Mucosa of gallbladder (tissue), 1 donor: ENCODE results near the gene PHC3. TPM values are rescaled to one million over a fixed set of nuclear protein-coding genes. Genes with fewer than 3 reads are reported as not detected.
"Not testable (repeated sequence)": the region's sequence is repeated elsewhere in the genome, so short reads cannot be mapped to it uniquely, and the experiment has no call there.

Experiments used
- DNase-seq: peaks from one replicate; pipeline ENCODE4 v3.0.0-alpha.2; 2020; ENCODE audit warnings: low spot score
- total RNA-seq: library from RNA; stranded (reverse); gene quantifications from one replicate; pipeline ENCODE4 v1.2.1, GENCODE V29; 2021
- donor health status: DM: no; HTN: no; CAD: no.

PHC3 gene, protein sequence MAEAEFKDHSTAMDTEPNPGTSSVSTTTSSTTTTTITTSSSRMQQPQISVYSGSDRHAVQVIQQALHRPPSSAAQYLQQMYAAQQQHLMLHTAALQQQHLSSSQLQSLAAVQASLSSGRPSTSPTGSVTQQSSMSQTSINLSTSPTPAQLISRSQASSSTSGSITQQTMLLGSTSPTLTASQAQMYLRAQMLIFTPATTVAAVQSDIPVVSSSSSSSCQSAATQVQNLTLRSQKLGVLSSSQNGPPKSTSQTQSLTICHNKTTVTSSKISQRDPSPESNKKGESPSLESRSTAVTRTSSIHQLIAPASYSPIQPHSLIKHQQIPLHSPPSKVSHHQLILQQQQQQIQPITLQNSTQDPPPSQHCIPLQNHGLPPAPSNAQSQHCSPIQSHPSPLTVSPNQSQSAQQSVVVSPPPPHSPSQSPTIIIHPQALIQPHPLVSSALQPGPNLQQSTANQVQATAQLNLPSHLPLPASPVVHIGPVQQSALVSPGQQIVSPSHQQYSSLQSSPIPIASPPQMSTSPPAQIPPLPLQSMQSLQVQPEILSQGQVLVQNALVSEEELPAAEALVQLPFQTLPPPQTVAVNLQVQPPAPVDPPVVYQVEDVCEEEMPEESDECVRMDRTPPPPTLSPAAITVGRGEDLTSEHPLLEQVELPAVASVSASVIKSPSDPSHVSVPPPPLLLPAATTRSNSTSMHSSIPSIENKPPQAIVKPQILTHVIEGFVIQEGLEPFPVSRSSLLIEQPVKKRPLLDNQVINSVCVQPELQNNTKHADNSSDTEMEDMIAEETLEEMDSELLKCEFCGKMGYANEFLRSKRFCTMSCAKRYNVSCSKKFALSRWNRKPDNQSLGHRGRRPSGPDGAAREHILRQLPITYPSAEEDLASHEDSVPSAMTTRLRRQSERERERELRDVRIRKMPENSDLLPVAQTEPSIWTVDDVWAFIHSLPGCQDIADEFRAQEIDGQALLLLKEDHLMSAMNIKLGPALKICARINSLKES
- 76.5 TPM for total RNA-seq

DNA sequence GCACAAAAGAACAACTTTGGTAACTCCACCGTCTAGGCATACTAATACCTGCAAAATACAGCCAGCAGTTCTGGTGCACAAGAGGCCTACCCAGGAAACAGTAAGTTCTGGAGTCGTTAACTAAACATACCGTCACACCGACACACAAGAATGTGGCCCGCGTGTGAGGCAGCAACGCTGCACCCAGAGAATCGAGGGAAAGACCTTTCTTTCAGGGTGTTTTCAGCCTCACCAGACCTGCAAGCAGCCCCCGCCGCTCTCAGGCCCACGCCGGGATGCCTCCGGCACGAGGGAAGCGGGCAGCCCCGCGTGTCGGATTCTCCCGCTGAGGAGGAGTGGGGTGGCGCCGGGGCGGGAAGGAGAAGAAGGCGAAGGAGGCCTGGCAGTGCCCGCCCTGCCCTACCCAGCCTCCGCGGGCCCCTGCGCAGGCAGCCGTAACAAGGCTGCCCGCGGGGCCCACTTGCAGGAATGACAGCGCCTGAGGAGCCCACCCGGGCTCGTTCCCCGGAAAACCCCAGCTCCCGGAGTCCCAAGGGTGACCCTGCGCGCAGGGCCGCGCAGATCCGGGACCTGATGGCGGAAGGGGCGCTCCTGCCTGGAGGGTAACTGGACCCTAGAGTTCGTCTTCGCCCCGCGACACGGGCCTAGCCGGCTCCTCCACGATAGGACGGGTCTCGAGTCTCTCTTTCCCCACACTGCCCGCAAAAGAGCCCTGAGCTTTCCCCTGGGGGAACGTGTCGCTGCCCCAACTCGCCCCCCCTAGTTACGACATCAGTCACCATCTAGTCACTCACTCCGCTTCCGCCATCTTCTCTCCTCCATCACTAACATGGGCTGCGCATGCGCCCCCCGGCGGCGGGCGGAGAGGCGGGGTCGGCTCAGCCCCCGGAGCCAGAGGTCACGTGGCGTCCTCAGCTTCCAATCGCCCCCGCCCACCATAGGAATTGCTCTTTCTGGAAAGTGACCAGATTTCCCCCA is at the start of gene PHC3:
PHC3 (minus strand) TSS at position 826 of the 978 bp plus-strand sequence; CDS start at position 808, 18 bp downstream.
- DNase-seq = peak; percentile 94

DNA sequence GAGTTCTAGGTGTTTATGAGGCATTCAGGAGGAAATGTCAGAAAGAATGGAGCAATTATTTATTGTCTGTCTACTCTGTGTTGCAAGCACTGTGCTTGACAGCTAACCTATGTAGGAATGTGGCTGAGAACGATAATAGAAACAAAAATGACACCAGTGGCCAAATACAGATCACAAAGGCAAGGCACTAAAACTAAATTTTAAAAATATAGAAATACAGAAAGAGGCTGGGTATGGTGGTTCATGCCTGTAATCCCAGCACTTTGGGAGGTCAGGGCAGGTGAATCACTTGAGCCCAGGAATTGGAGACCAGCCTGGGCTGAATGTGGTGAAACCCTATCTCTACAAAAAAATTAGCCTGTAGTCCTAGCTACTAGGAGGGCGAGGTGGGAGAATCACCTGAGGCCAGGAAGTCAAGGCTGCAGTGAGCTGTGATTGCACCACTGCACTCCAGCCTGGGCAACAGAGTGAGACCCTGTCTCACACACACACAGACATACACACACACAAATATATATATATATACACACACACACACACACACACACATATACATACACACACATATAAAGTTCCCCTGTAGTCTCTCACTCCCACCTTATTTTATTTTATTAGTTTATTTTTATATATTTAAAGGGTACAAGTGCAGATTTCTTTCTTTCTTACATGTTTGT is 46.7 kb upstream of the PHC3 start:
- no peak for DNase-seq

- no peak for DNase-seq
Observed at GRCh38 chr3:170226426-170226960, 45.0 kb upstream of the PHC3 start.

DNA sequence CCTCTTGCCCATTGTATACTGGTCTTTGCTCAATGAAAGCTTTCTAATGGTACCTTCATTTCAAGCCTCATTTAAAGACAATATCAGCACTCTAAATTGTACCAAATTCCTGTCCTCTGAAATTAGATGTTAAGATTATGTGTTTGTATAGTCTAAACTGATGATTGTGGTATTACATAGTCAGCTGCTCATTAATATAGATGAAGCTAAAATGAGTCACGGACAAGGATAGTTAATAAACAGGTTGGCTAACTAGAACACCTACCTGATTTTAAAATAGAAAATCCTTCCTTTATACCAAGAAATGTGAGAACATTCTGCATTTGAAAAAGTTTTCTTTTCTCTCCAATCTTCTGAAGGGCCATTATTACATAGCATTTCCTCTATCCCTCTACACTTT is 43.6 kb upstream of the PHC3 start:
- no peak for DNase-seq

- DNase-seq = no peak
Observed at GRCh38 chr3:170222647-170223541, 41.4 kb upstream of the PHC3 start.

- DNase-seq = peak; percentile 95
Observed at GRCh38 chr3:170221924-170222646, 40.6 kb upstream of the PHC3 start, which contains the start of gene PRKCI. Gene PRKCI (plus strand): TSS chr3:170222424. CDS start chr3:170222670, 246 bp downstream.

GRCh38 chr3:170220871-170221270 is 39.3 kb upstream of the PHC3 start:
- DNase-seq = no peak

DNA sequence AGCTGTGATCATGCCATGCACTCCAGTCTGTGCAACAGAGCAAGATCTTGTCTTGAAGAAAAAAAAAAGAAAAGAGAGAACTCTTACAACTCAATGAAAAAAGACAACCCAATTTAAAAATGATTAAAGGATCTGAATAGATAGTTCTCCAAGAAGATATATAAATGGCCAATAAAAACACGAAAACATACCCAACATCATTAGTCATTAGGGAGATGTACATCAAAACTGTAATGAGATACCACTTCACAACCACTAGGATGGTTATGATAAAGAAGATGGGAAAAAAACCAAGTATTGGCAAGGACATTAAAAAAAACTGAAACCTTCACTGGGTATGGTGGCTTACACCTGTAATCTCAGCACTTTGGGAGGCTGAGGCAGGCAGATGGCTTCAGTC is 38.3 kb upstream of the PHC3 start:
- DNase-seq = no peak

GRCh38 chr3:170211668-170212067 is 30.1 kb upstream of the PHC3 start:
- DNase-seq = no peak

GRCh38 chr3:170207717-170208116 is 26.2 kb upstream of the PHC3 start:
- no peak for DNase-seq

- not testable (repeated sequence) for DNase-seq
Observed at GRCh38 chr3:170206164-170206762, 24.7 kb upstream of the PHC3 start.

GRCh38 chr3:170205302-170205701 is 23.8 kb upstream of the PHC3 start:
- DNase-seq = no peak

GRCh38 chr3:170204509-170204908 is 23.0 kb upstream of the PHC3 start:
- no peak for DNase-seq

- DNase-seq = no peak
Observed at GRCh38 chr3:170204023-170204472, 22.5 kb upstream of the PHC3 start.

- DNase-seq = no peak
Observed at GRCh38 chr3:170203457-170203856, 21.9 kb upstream of the PHC3 start.

GRCh38 chr3:170201527-170201926 is 20.0 kb upstream of the PHC3 start:
- no peak for DNase-seq

DNA sequence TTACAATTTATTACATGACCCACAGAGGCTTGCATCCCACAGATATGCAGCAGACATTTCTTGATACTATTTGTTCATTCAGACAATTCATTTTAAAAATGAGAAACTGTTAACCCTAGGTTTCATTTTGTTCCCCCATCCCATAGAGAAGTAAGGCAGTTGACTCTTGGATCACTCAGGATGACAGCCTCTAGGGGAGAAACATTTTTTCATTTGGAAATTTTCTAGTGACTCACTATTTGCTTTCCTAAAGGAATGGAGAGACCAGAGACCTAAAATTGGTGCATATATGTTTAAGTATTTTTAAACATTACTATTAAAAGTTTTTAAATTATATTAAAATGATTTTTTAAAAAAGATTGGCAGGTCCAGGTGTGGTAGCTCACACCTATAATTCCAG is 19.5 kb upstream of the PHC3 start:
- no peak for DNase-seq

- no peak for DNase-seq
Observed at GRCh38 chr3:170196833-170197232, 15.3 kb upstream of the PHC3 start.
